Natural killer cell treated with Interleukin-12 subunit alpha and Interleukin-12 subunit beta and Interleukin-15 and Interleukin-18, amount 100 ng/mL, for 72 hours (primary cell): ENCODE data around the gene PIK3C2G. TPM values are rescaled to one million over a fixed set of nuclear protein-coding genes. Genes with fewer than 3 reads are reported as not detected.

ENCODE experiments used
- ATAC-seq, 2 donors: fragments of 150-1000 bp; cut with Tn5 transposase in 1 of 2; sonication (Bioruptor Pico), chemical (Tn5 transposase) in 1 of 2; 2 replicates each; pipeline ENCODE4 v1.10.0; 2021
- DNase-seq: peaks from one replicate; pipeline ENCODE4 v3.0.0; 2022; ENCODE audit warnings: low spot score
- H3K27ac Mint-ChIP-seq, 2 donors: 1 replicate in 1 of 2; 2 replicates in 1 of 2; pipeline ENCODE4 v1.8.0; 2022; ENCODE audit warnings: mixed read lengths in 2 of 2, mild to moderate bottlenecking in 1 of 2, moderate library complexity in 1 of 2
- H3K27me3 Mint-ChIP-seq, 2 donors: 1 replicate in 1 of 2; 2 replicates in 1 of 2; pipeline ENCODE4 v1.8.0; 2022; ENCODE audit warnings: mixed read lengths in 2 of 2
- H3K36me3 Mint-ChIP-seq: one replicate; pipeline ENCODE4 v1.8.0; 2022; ENCODE audit warnings: mixed read lengths
- H3K4me1 Mint-ChIP-seq, 2 donors: 1 replicate in 1 of 2; 2 replicates in 1 of 2; pipeline ENCODE4 v1.8.0; 2022; ENCODE audit warnings: low read depth in 2 of 2, mixed read lengths in 2 of 2, mild to moderate bottlenecking in 1 of 2
- H3K4me3 Mint-ChIP-seq: one replicate; pipeline ENCODE4 v1.8.0; 2022; ENCODE audit warnings: mixed read lengths
- H3K9me3 Mint-ChIP-seq: 2 replicates; pipeline ENCODE4 v1.8.0; 2022; ENCODE audit warnings: mixed read lengths
- total RNA-seq, 2 donors: library from RNA; stranded (reverse); gene quantifications; one replicate each; pipeline ENCODE4 v1.2.3, GENCODE V29; 2022

Gene PIK3C2G
- total RNA-seq, 2 donors from 2014 or later: not detected

- Mint-ChIP-seq H3K27ac (no peak overlapping the region), H3K27me3 (no peaks in the 10 kb centered on the region), H3K36me3 (no peaks in the 10 kb centered on the region), H3K4me3 (no peak overlapping the region), H3K4me1 (no peaks in the 10 kb centered on the region), H3K9me3 (peaks cover 5% of the 10 kb centered on the region)
- ATAC-seq (no peak), DNase-seq (no peak)
These were observed 2.4 kb upstream of the PIK3C2G start for GRCh38 chr12:18258929-18259328.

- Mint-ChIP-seq H3K27ac (no peak overlapping the region), H3K4me1 (no peaks in the 10 kb centered on the region), H3K27me3 (no peaks in the 10 kb centered on the region), H3K9me3 (peaks cover 8% of the 10 kb centered on the region), H3K36me3 (no peaks in the 10 kb centered on the region), H3K4me3 (no peak overlapping the region)
- no peak for ATAC-seq
- DNase-seq: no peak
These were observed 1.2 kb upstream of the PIK3C2G start for GRCh38 chr12:18259906-18260682.

GRCh38 chr12:18261906-18262305 is 588 bp downstream of the PIK3C2G start:
- Mint-ChIP-seq H3K27me3 (no peaks in the 10 kb centered on the region), H3K4me1 (no peaks in the 10 kb centered on the region), H3K36me3 (no peaks in the 10 kb centered on the region), H3K27ac (no peak overlapping the region), H3K9me3 (peaks cover 8% of the 10 kb centered on the region), H3K4me3 (no peak overlapping the region)
- DNase-seq (no peak), ATAC-seq (no peak)

GRCh38 chr12:18262514-18262913 is 1.2 kb downstream of the PIK3C2G start:
- no peaks in the 10 kb centered on the region for H3K4me1 Mint-ChIP-seq
- ATAC-seq (no peak), DNase-seq (no peak)
- H3K4me3 Mint-ChIP-seq: no peak overlapping the region
- no peak overlapping the region for H3K27ac Mint-ChIP-seq
- H3K36me3 Mint-ChIP-seq: no peaks in the 10 kb centered on the region
- peaks cover 8% of the 10 kb centered on the region for H3K9me3 Mint-ChIP-seq
- H3K27me3 Mint-ChIP-seq: no peaks in the 10 kb centered on the region

GRCh38 chr12:18264581-18265075 is 3.3 kb downstream of the PIK3C2G start:
- Mint-ChIP-seq H3K9me3 (peaks cover 8% of the 10 kb centered on the region), H3K27ac (no peak overlapping the region), H3K4me1 (no peaks in the 10 kb centered on the region), H3K4me3 (no peak overlapping the region), H3K36me3 (no peaks in the 10 kb centered on the region), H3K27me3 (no peaks in the 10 kb centered on the region)
- ATAC-seq (no peak), DNase-seq (no peak)

GRCh38 chr12:18267427-18268099 is 6.2 kb downstream of the PIK3C2G start:
- no peak for ATAC-seq
- Mint-ChIP-seq H3K27ac (no peak overlapping the region), H3K9me3 (peaks cover 6% of the 10 kb centered on the region), H3K4me1 (no peaks in the 10 kb centered on the region), H3K27me3 (no peaks in the 10 kb centered on the region), H3K36me3 (peaks cover under 1% of the 10 kb centered on the region), H3K4me3 (no peak overlapping the region)
- DNase-seq: no peak

- H3K4me1 Mint-ChIP-seq: no peaks in the 10 kb centered on the region
- H3K27ac Mint-ChIP-seq: no peak overlapping the region
These were observed 9.7 kb downstream of the PIK3C2G start for GRCh38 chr12:18270958-18271460.

GRCh38 chr12:18275981-18276380 is 14.7 kb downstream of the PIK3C2G start:
- Mint-ChIP-seq H3K4me3 (no peak overlapping the region), H3K9me3 (peaks cover 17% of the 10 kb centered on the region), H3K27ac (no peak overlapping the region), H3K4me1 (no peaks in the 10 kb centered on the region), H3K36me3 (peaks cover 6% of the 10 kb centered on the region), H3K27me3 (no peaks in the 10 kb centered on the region)
- DNase-seq (no peak), ATAC-seq (no peak)

More at GRCh38 chr12:18270958-18271460, 9.7 kb downstream of the PIK3C2G start:
- Mint-ChIP-seq H3K9me3 (peaks cover 11% of the 10 kb centered on the region), H3K4me3 (no peak overlapping the region), H3K27me3 (no peaks in the 10 kb centered on the region), H3K36me3 (peaks cover 6% of the 10 kb centered on the region)
- ATAC-seq: no peak
- no peak for DNase-seq

GRCh38 chr12:18277196-18277595 is 15.9 kb downstream of the PIK3C2G start:
- H3K9me3 Mint-ChIP-seq: peaks cover 17% of the 10 kb centered on the region
- H3K27ac Mint-ChIP-seq: no peak overlapping the region
- no peak for ATAC-seq
- peaks cover 6% of the 10 kb centered on the region for H3K36me3 Mint-ChIP-seq
- DNase-seq: no peak
- H3K4me1 Mint-ChIP-seq: no peaks in the 10 kb centered on the region
- H3K4me3 Mint-ChIP-seq: no peak overlapping the region
- no peaks in the 10 kb centered on the region for H3K27me3 Mint-ChIP-seq

- Mint-ChIP-seq H3K4me3 (no peak overlapping the region), H3K9me3 (peaks cover 16% of the 10 kb centered on the region), H3K27me3 (no peaks in the 10 kb centered on the region), H3K36me3 (no peaks in the 10 kb centered on the region), H3K4me1 (no peaks in the 10 kb centered on the region), H3K27ac (no peak overlapping the region)
- DNase-seq (no peak), ATAC-seq (no peak)
These were observed 19.4 kb downstream of the PIK3C2G start for GRCh38 chr12:18280728-18281127.

GRCh38 chr12:18281941-18282340 is 20.6 kb downstream of the PIK3C2G start:
- DNase-seq (no peak), ATAC-seq (no peak)
- Mint-ChIP-seq H3K4me1 (no peaks in the 10 kb centered on the region), H3K9me3 (peaks cover 16% of the 10 kb centered on the region), H3K36me3 (no peaks in the 10 kb centered on the region), H3K27me3 (no peaks in the 10 kb centered on the region), H3K4me3 (no peak overlapping the region), H3K27ac (no peak overlapping the region)

GRCh38 chr12:18283831-18284230 is 22.5 kb downstream of the PIK3C2G start:
- ATAC-seq: no peak
- Mint-ChIP-seq H3K36me3 (no peaks in the 10 kb centered on the region), H3K9me3 (peaks cover 16% of the 10 kb centered on the region), H3K4me3 (no peak overlapping the region), H3K27ac (no peak overlapping the region), H3K27me3 (no peaks in the 10 kb centered on the region), H3K4me1 (no peaks in the 10 kb centered on the region)
- no peak for DNase-seq

GRCh38 chr12:18284386-18284785 is 23.1 kb downstream of the PIK3C2G start:
- DNase-seq (no peak), ATAC-seq (no peak)
- Mint-ChIP-seq H3K9me3 (peaks cover 16% of the 10 kb centered on the region), H3K4me1 (no peaks in the 10 kb centered on the region), H3K4me3 (no peak overlapping the region), H3K27me3 (no peaks in the 10 kb centered on the region), H3K36me3 (no peaks in the 10 kb centered on the region), H3K27ac (no peak overlapping the region)

- Mint-ChIP-seq H3K4me3 (no peak overlapping the region), H3K9me3 (peaks cover 16% of the 10 kb centered on the region), H3K27ac (no peak overlapping the region), H3K36me3 (no peaks in the 10 kb centered on the region), H3K4me1 (no peaks in the 10 kb centered on the region), H3K27me3 (no peaks in the 10 kb centered on the region)
- DNase-seq (no peak), ATAC-seq (no peak)
These were observed 23.8 kb downstream of the PIK3C2G start for GRCh38 chr12:18285161-18285560.
